ENCODE measurements around the gene ADAM12. TPM values are rescaled to one million over a fixed set of nuclear protein-coding genes. Genes with fewer than 3 reads are reported as not detected.

ADAM12 gene
- total RNA-seq, 1 donor from 2014 or later, result 100 TPM

DNA sequence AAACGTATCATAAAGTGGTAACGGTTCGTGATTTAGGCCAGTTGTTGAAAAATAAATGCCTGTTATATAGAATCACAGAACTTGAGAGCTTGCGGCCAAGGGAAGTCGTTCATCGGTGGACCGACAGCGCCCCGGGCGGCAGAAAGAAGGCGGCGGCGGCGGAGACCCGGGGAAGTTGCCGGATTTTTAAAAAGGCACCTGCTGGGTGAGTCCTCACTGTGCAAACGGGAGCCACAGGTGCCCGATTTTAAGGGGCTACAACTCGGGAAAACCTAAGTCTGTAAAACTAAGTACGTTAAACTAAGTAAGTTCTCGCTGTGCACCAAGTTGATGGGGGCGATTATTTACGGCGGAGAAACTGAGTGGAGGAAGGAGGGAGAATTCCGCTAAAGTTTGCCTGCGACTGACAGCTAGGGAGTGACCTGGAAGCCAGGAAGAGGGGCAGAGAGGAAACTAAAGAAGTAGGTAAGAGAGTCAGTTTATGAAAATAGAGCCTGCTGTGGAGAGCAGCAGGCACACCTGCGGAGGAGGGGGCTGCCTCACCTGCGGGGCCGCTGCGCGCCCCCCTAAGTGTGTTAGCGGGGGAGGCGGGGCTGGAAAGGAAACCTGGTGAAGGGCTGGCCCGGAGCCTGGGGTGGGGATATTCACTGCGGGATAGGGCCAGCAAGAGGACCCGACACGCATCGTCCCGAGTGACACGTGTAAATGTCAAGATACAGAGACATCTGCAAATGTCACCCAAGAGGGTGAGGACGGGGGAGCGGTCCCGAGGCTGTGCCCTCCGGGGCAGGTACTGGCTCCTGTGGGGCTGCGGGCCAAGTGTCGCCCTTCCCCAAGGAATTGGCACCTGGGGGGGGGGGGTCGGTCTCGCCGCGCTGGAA lies 996 bp downstream of the ADAM12 start:
- peak overlapping the region; percentile 99 for H3K4me3 Mint-ChIP-seq (ENCODE audit: unreplicated experiment)
- Histone ChIP-seq H3K9ac (ENCODE audit: low read length) (peak overlapping the region; percentile 96), H2AFZ (ENCODE audit: low read depth, low read length) (no peak overlapping the region), H3K79me2 (ENCODE audit: insufficient read depth, low read length) (peaks cover 63% of the 10 kb centered on the region), H3K9me3 (ENCODE audit: insufficient read depth, low read depth, low read length) (no peaks in the 10 kb centered on the region), H3K27me3 (ENCODE audit: insufficient read depth, low read length) (no peaks in the 10 kb centered on the region), H3K4me1 (ENCODE audit: insufficient read depth, low read length) (peaks cover 38% of the 10 kb centered on the region), H4K20me1 (ENCODE audit: insufficient read depth, low read length) (no peaks in the 10 kb centered on the region), H3K4me3 (ENCODE audit: insufficient read depth, low read depth, low read length) (peak overlapping the region; percentile 81), H3K4me2 (ENCODE audit: low read length) (peak overlapping the region; percentile 89), H3K27ac (ENCODE audit: low read depth, low read length) (peak overlapping the region; percentile 96), H3K36me3 (ENCODE audit: insufficient read depth, low read length) (no peaks in the 10 kb centered on the region)
- TF ChIP-seq EZH2 (IDR thresholded peaks at IDR 0.05; ENCODE audit: insufficient read depth, low read length), result no peak
- TF ChIP-seq, protein P1, sequence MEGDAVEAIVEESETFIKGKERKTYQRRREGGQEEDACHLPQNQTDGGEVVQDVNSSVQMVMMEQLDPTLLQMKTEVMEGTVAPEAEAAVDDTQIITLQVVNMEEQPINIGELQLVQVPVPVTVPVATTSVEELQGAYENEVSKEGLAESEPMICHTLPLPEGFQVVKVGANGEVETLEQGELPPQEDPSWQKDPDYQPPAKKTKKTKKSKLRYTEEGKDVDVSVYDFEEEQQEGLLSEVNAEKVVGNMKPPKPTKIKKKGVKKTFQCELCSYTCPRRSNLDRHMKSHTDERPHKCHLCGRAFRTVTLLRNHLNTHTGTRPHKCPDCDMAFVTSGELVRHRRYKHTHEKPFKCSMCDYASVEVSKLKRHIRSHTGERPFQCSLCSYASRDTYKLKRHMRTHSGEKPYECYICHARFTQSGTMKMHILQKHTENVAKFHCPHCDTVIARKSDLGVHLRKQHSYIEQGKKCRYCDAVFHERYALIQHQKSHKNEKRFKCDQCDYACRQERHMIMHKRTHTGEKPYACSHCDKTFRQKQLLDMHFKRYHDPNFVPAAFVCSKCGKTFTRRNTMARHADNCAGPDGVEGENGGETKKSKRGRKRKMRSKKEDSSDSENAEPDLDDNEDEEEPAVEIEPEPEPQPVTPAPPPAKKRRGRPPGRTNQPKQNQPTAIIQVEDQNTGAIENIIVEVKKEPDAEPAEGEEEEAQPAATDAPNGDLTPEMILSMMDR (IDR thresholded peaks at IDR 0.05; ENCODE audit: insufficient read depth, low read depth, low read length), result peak; percentile 65
- peaks cover 4% of the 10 kb centered on the region for H3K9me3 Mint-ChIP-seq (ENCODE audit: unreplicated experiment)
- H3K27me3 Mint-ChIP-seq (ENCODE audit: low read depth, unreplicated experiment), result no peaks in the 10 kb centered on the region
- FAIRE-seq, result no peak
- H3K27ac Mint-ChIP-seq (ENCODE audit: unreplicated experiment), result peak overlapping the region; percentile 94
- H3K4me1 Mint-ChIP-seq (ENCODE audit: low read depth, unreplicated experiment), result peaks cover 51% of the 10 kb centered on the region
- H3K36me3 Mint-ChIP-seq (ENCODE audit: low read depth, unreplicated experiment), result peaks cover 11% of the 10 kb centered on the region
- peak; percentile 70 for DNase-seq (ENCODE audit: low read depth)

DNA sequence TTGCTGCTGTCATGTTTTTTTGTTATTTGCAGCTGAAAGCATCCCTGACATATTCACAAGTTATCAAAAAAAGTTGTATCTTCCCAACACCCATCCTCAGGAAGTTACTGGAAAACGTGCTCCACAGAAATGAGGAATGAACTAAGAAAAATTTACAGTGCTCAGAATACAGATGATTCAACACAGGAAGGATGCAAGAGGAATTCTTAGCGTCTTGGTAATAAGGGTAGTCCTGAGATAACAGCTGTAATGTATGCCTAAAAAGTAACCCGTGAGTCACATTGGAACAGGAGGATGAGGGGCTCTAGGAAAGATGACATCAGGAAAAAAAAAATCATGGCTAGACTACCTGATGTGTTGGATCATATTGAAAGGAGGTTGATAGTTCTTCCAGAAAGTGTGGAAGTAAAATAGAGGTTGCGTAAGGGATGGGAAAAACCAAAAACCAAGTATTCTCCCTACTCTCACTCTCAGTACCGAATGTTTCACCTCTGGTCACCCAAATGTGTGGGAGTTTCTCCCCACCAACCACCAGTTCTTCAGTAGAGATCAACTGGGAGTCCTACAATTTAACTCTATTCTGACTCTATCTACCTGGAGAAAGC lies 3.9 kb downstream of the ADAM12 start:
- H4K20me1 ChIP-seq (ENCODE audit: insufficient read depth, low read length), result no peaks in the 10 kb centered on the region
- peak overlapping the region; percentile 96 for H3K27ac ChIP-seq (ENCODE audit: low read depth, low read length)
- peaks cover 29% of the 10 kb centered on the region for H3K4me1 ChIP-seq (ENCODE audit: insufficient read depth, low read length)
- no peaks in the 10 kb centered on the region for H3K27me3 ChIP-seq (ENCODE audit: insufficient read depth, low read length)
- Mint-ChIP-seq H3K4me3 (ENCODE audit: unreplicated experiment) (peak overlapping the region; percentile 99), H3K4me1 (ENCODE audit: low read depth, unreplicated experiment) (peaks cover 39% of the 10 kb centered on the region), H3K36me3 (ENCODE audit: low read depth, unreplicated experiment) (peaks cover 14% of the 10 kb centered on the region), H3K9me3 (ENCODE audit: unreplicated experiment) (no peaks in the 10 kb centered on the region), H3K27ac (ENCODE audit: unreplicated experiment) (peak overlapping the region; percentile 94), H3K27me3 (ENCODE audit: low read depth, unreplicated experiment) (no peaks in the 10 kb centered on the region)
- H3K9ac ChIP-seq (ENCODE audit: low read length), result peak overlapping the region; percentile 96
- peak overlapping the region; percentile 89 for H3K4me2 ChIP-seq (ENCODE audit: low read length)
- no peak overlapping the region for H2AFZ ChIP-seq (ENCODE audit: low read depth, low read length)
- peaks cover 92% of the 10 kb centered on the region for H3K79me2 ChIP-seq (ENCODE audit: insufficient read depth, low read length)
- peak; percentile 100 for FAIRE-seq
- DNase-seq (ENCODE audit: low read depth), result peak; percentile 99
- no peak for TF ChIP-seq EZH2 (IDR thresholded peaks at IDR 0.05; ENCODE audit: insufficient read depth, low read length)
- TF ChIP-seq, protein P1 (IDR thresholded peaks at IDR 0.05; ENCODE audit: insufficient read depth, low read depth, low read length), result no peak
- H3K36me3 ChIP-seq (ENCODE audit: insufficient read depth, low read length), result peaks cover 5% of the 10 kb centered on the region
- peak overlapping the region; percentile 34 for H3K4me3 ChIP-seq (ENCODE audit: insufficient read depth, low read depth, low read length)
- no peaks in the 10 kb centered on the region for H3K9me3 ChIP-seq (ENCODE audit: insufficient read depth, low read depth, low read length)

All from astrocyte (in vitro differentiated cells and primary cell).